Measurements from ENCODE around the gene TBX15.
"Not testable (repeated sequence)": the region's sequence is repeated elsewhere in the genome, so short reads cannot be mapped to it uniquely, and the experiment has no call there.

Gene TBX15

DNA sequence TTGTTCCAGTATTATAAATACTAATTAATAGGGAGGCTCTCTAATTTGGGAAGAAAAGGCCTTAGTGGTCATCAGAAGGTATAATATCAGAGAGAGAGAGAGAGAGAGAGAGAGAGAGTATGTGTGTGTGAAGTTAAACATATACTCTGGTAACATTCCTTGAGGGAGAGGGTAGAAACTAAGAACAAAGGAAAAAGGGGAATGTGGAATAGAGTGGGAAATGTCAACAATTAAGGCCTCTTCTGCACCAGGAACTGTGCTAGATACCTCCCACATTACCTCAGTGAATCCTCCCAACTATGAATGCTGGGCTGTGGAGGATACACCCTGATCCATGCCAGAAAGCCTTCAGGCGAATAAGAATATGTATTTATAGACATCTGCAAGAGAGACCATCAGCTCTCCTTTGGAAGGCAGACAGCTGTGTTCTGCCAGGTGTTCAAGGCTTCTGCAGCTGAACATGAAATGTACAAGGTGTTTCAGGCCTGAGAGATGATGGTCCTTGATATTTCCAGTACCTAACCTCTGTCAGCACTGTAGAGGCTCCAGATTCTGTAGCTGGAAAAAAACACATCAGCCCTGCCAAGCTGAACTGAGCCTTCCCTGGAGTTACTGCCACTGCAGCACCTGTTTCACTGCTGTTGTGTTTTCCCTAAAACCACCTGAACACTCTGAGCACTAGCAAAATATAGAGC lies 29.1 kb downstream of the TBX15 start:
- DNase-seq (ENCODE audit: low spot score) = no peak

DNA sequence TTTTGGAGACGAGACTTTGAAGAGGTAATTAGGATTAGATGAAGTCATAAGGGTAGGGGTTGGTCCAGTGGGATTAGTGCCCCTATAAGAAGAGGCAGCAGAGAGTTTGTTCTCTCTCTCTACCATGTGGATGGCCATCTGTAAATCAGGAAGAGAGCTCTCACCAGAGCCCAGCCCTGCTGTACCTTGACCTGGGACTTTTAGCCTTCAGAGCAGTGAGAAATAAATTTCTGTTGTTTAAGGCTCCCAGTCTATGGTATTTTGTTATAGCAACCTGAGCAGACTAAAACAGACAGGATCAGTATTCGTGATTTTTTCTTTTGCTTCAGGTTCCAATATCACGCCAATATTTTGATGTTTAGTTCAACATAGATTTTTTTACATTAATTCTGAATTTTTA lies 30.0 kb downstream of the TBX15 start:
- no peak for DNase-seq (ENCODE audit: low spot score)

DNA sequence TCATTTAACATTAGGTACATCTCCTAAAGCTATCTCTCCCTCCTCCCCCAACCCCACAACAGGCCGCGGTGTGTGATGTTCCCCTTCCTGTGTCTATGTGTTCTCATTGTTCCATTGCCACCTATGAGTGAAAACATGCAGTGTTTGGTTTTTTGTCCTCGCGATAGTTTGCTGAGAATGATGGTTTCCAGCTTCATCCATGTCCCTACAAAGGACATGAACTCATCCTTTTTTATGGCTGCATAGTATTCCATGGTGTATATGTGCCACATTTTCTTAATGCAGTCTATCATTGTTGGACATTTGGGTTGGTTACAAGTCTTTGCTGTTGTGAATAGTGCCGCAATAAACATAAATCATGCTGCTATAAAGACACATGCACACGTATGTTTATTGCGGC lies 30.6 kb downstream of the TBX15 start:
- not testable (repeated sequence) for DNase-seq (ENCODE audit: low spot score)

DNA sequence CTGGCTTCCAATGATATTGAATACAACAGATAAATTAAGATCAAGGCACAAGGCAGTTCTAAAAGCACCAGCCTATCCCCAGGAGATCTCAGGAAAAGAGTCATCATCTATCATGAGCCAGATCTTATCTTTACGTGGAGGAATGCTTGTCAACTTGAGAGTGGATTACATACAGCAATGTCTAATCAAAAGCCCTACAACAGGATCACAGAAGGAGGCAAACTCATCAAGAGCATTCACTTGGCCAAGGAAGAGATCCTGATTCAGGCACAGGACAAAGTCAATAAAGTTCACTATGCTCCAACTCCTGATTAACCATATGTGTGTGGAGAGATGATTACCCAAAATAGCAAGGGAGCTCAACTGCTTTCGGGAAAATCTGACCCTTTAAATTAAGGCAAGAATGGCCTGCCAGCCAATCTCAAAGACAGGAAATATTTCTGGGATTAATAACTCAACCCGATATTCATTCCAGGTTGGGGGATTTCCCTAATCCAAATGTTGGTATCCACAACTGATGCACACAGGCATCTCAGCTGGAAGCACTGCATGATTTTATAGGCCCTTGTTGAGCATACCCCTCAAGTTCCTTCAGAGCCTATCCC lies 33.7 kb downstream of the TBX15 start:
- no peak for DNase-seq (ENCODE audit: low spot score)

DNA sequence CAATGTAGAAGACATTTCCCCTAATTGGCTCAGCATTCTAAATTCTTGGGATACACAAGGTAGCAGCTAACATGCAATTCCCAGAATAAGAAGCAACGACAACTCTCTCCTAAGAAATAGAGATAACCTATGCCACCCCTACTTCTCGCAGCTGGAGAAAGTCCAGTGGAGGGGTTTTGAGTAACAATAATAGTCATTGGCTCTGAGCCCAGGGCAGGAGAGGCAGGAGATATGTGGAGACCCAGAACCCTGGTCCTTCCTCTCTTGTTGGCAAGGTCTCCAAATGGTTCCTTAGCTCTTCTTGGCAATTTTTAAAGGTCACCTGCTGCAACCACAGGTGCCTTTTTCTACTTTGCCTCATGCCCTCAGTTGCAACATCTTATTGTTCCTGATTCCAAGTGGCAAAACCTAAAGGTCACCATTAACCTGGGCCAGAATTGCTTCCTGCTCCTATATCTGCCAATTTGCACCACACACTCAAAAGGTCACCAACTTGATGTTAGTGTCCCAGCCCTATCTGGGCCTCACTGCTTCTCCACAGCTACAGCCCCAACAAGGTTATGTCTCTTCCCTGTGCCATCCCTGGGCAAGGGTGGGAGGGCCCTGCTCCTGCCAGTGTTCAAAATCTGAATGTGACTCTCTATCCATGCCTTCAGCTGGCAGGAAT lies 36.7 kb downstream of the TBX15 start:
- no peak for DNase-seq (ENCODE audit: low spot score)

DNA sequence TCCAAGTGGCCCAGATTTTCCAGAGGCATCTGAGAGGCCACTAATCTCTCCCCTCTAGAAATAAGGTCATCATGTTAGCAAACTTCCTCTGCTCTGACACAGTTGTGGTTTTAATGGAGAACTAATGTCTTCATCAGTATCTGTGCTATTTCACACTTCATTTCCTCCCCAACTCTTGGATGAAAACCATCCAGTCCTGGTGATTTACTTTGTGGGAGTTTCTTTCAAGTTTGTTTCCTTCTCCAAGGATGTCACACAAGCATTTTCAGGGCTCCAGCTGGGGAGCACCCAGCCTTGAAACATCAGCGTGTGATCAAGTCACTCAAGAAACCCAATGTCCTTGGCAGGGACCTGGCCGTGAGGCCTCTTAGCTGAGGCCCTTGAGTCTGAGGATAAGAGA lies 38.8 kb downstream of the TBX15 start:
- DNase-seq (ENCODE audit: low spot score) = no peak

DNA sequence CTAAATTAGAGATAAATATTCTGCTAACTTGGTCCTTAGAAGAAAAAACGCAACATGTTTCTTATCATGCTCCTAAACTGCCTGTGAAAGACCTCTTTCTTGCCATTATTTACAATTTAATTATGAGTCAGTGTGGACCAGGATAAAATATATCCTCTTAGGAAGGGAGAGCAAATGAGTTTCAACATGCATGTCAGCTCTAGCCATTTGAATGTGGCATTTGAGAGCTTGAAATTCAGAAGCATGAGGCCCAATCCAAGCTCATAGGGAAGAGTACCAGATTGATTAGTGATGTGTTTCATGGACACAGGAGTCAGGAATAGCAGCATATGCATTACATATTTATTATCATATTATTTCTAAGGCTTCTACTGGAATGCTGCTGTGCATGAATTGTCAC lies 39.3 kb downstream of the TBX15 start:
- DNase-seq (ENCODE audit: low spot score) = no peak

DNA sequence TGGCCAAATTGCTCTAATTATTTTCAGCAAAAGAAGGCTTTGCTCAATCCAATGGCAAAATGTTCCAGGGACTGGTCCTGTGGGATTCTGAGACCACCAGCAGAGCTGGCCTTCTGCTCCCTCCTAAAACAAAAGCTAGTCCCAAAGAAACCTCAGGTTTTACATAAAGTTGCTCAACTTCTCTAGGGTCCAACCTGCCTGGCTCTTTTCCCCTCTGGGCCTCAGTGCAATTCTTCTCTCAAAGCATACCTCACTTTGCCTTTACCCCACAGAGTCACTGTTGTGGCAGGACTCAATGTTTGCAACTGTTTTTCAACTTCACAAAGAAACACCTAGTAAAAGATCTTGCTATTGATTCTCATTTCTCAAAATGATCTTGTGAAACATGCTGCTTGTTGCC lies 39.8 kb downstream of the TBX15 start:
- DNase-seq (ENCODE audit: low spot score) = no peak

DNA sequence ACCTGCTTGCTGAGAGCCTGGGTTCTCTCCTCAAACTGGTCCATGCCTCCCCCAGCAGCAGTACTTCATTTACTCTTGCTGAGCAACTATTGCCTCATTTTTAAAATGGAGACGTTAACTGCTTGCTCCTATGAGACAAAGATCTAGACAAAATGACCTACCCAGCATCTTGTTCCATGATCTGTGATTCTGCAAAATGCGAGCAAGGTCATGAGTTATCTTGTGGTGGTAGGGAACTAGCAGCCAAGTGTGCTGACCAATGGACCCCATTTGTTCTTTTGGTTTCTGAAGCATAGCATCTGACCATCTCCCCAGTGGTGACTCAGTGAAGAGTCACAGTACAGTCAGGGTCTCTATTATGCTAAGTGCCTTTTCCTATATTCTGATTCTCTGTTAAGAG lies 40.4 kb downstream of the TBX15 start:
- no peak for DNase-seq (ENCODE audit: low spot score)

DNA sequence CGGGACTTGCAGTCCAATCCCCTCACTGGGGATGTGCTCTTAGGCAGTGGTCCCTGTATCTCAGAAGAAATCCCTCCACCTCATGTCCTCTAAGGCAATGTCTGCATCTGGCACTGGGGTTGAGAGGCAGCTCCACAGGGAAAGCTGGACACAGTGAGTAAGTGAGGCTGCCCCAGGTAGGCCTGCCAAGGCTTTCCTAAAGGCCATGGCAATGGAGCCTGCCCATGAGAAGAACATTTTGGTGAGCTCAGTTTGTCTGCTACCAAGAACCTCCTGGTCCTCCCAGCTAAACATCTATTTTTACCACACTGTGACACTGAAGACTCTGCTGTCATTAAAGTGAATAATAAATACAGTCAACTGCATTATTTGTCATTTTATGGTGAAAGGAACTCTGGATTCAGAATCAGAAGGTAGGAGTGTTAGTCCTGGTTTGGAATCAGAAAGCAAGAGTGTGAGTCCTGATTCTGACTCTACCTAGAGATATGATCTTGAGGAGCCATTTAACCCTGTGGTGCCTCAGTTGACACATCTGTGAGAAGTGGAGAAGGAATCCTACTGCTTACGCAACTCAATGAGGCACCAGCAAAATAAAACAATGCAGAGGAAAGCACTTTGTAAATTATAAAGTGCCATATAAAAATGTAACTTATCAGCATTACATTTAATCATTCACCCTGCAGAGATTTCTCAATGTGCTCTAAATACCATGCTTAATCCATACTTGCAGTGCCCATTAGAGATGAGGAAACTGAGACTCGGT lies 41.0 kb downstream of the TBX15 start:
- no peak for DNase-seq (ENCODE audit: low spot score)

DNA sequence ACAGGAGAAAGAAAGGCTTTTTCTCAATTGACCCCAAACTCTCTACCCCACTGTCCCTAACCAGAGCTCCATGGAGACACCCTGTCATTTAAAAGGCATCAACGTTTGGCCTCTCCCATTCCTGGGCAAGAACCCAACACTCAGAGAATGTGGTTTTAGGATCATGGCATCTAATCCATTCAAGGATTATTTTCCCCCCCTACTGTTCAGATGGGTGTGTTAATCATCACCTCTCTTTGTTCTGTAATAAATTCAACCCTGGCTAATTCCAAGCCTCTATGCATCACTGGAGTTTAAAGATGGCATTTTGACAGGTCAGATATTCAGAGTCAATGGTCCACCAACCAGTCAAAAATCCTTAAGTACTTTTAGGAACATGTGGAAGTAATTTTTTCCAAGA lies 42.7 kb downstream of the TBX15 start:
- no peak for DNase-seq (ENCODE audit: low spot score)

DNA sequence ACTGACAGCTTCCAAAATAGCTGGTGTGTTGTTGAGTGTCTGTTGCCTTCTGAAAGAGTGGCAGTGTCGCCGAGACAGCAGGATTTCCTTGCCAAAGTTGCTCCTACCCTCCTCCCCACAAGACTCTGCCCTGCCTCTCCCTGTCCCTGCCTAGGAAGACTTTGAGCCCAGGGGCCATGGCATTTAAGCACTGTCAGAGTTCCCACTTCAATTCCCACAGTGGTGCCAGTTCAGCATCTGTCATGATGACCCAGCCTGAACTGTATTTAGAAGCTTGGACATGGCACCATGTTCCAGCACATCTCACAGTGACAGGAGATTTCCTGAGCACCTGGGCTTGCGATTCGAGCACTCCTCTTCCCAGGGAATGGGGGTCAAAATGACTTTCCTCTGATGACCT lies 43.6 kb downstream of the TBX15 start:
- no peak for DNase-seq (ENCODE audit: low spot score)

DNA sequence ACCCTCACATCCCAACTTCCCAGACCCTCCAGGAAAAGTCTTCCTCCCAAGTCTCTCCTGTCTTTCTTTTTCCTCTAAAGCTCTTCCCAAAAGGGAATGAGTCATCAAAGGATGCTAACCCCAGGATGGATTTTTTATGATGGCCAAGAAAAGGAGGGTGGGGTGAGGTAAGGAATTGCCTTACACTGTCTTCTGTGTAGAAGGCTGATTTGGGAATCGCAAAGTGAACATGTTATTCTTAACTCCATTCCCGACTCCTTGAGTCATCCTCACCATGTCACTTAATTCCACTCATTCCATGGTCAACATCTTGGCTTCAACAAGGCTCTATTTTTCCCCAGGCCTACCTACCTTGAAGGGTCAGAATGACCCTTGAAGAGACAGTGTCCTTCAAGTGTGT lies 44.0 kb downstream of the TBX15 start:
- DNase-seq (ENCODE audit: low spot score) = no peak

DNA sequence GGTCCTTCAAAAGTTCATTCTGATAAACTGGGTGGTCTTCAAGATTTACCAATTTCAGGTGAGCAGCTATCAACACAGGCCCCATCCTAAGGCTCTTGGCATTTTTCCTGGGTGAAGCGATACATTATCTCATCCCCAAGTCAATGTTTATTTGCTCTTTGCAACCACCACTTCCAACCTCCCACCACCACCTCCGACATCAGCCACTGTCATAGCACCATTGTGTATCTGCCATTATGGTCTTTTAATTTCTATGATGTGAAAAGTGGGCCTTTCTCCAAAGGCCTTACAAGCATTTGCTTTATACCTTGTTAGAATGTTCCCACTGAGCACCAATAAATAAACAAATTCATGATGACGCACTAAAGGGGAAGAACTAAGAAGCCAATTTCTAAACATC lies 47.2 kb downstream of the TBX15 start:
- no peak for DNase-seq (ENCODE audit: low spot score)

DNA sequence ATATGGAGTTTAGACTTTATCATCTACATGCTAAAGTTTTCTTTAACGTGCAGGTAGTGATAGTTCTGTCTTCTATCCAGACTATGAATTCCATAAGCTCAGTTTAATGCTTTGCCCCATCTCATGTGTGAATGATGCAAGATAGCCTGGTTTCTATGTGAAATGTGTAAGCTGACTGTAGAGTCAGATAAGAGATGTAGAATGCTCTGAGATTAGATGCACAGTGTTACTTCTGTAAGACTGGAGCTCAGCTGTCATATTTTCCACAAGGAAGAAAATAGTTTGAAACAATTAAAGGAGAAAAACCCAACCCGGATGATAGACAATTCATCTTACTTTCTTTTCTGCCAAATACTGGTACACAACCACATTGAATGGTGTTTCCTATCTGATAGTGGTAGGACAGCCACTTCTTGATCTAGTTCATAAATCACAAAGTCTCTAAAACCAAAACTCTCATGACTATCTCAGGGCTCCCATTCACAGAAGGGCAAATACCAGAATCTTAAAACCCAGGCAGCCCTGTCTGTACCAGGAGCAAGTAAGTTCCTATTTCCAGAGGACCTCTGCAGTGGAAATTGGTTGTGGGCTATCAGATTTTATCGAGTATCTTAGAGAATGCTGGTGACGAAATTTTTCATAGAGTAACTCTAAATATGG lies 50.6 kb downstream of the TBX15 start:
- DNase-seq (ENCODE audit: low spot score) = no peak

DNA sequence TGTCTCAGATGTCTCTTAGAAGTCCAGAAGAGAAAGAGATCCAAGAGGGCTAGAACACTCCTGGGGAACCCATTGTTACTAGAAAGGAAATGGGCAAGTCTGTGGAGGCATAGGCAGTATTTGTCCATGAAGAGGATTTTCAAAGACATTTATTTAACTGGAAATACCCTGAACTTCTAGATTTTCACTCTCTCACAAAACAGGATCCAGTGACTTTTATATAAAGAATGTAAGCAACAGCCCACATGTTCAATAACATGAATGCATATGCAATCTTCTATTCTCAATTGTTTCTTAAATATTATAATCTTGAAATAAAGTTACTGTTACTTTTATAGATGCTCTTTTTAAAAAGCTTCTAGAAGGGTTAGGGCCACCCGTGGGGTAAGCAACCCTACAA lies 53.4 kb downstream of the TBX15 start:
- no peak for DNase-seq (ENCODE audit: low spot score)

DNA sequence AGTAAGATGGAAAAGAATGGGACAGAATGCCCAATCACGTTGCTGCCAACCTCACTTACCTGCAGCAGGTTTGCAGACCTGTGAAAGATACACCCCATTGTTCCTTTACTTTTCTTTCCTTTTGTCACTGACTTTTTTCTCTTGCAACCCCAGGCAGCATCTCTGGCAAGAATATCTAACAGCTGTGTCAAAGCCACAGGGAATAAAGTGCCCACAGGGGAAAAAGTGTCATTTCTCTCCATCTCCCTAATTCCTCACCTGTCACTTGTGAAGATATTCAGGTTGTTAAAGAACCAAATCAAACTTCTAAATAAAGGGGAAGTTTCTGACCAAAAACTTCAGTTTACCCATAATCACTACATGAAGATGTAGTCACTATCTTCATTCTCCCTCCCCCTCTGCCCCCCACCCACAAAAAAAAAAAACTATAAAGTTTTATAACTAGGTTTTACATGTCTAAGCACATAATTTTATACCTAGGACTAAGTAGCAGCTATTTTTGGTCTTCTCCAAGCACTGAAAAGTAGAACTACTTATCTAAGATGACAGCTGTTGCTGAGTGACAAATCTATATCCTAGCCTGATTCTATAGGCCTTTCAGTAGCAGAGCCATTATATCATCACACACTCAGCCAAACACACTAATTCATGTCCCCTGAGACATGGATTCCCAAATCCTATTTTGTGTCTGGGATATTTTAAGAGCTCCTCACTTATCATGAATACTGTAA lies 54.9 kb downstream of the TBX15 start:
- no peak for DNase-seq (ENCODE audit: low spot score)

DNA sequence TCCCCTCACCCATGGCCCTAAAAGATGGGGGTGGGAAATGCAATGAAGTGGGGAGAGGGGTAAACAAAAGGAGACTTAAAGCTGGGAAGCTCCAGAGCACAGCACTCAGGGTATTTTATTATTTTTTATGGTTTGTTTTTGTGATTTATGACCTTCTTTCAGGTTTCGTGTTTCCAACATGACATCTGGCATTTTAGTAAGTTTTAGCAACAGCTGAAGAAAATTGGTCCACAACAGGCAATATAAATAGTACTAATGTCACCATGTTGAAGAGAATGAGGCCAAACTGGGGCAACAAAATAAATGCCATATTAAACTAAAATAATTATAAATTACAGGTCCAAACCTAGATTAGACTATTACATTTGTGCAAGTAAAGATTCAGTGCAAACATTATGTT lies 56.3 kb downstream of the TBX15 start:
- no peak for DNase-seq (ENCODE audit: low spot score)

DNA sequence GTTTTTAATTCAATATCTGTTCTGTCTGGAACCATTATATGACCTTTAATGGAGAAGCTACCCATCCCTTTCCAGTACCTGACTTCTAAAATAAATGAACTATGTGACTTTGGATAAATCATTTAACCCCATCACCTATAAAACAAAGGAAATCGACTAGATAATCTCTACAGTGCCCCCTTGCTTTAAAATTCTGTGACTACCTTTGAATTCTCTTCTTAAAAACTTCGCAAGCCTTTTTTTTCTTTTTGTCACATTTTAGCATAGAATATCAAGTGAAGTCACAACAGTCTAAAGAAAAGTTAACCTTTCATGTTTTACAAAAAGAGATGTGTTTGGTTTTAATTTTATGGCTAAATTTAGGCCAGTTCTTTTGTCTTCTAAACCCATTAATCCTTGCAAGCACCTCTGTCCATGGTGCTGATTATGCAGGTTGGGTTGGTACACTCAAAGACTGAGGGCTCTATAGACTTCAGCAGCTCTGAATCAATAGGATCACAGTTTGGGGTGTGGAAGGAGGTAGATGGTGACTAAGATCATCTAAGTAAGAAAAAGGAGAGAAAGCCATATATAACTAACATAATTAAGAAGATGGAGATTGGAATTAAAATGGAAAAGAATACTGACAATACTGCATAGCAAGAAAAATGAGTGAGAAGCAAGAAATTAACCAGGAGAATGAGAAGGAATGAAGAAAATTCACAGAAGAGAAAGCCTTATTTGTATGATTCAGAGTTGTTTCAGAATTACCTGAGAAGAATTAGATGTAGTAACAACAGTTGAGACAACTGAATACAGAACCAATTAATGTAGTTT lies 59.2 kb downstream of the TBX15 start:
- no peak for DNase-seq (ENCODE audit: low spot score)

DNA sequence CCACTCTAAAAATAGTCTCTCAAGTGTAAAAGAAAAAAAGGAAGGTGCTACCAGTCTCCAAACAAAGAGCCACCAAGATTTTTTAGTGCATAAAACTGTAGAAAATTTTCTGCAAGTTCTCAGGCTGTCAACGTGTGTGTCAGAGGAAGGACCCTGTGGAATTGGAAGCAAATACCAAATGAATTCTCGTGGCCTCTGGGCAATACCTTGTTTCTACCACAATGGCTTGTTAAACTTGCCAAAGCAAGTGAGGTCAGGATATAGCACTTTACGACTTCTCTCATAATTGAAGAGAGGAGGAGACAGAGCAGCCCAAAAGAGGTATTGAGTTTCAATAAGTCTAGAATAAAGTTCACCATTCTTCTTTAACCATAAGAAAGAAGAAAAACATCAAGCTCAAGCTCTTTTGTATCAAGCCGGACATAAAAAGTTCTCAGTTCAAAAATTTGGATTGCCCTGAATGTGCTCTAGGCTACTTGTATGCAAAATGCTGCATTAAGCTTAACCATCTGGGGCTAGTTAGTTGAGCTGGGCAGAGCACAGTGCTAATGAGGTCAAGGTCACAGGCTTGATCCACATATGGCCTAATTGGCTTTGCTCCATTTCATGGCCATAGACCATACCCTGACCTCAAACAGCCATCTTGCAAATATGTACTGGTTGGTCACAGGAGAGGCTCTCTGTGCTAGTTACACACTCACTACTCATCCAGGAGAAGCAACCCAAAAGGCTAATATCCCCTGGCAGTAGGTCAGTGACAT lies 60.5 kb downstream of the TBX15 start:
- DNase-seq (ENCODE audit: low spot score) = no peak

Measured in ecto neural progenitor cell (in vitro differentiated cells).